HG03097 (cell line): Measurements from ENCODE around the gene COQ7.

ENCODE experiments used
- ATAC-seq: cut with Tn5 transposase; IDR thresholded peaks from one replicate; pipeline ENCODE4 v1.9.1; 2021; ENCODE audit not compliant: unreplicated experiment, low FRiP score

The COQ7 gene

DNA sequence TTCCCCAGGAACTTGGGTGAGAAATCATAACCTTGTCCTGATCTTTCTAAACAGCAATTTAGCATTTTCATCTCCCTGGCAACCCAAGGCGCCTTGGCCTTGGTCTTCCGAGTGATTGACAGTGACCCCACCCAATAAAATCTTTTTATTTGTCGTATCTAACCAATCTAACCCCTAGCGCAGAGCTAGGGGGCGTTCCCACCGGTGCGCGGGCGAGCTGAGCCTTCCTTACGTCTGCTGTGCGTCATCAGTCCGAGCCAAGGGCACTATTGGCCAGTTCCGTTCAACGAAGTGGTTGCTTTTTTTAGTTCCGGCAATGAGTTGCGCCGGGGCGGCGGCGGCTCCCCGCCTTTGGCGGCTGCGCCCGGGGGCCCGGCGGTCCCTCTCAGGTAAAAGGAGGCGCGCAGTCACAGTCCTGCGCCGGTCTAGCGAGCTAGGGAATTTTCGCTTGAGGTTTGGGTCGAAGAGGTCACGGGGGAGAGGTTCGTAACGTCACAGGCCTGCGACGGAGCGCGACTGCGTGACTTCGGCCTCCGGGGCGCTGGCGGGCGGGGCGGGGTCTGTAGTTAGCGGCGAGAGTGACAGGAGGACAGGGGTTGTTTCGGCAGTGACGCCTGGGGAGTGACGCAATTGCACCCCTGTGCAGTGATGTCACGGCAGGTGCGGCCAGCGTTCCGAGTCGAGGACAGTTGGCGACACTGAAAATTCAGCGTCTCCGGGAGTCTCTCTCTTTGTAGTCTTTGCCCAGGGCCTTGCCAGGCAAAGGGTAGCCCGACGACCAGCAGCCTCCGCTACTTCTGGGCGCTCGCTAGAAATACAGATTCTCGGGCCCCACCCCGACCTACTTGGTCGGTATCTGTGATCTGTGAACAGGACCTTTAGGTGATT, at the start of gene COQ7:
Gene COQ7, plus strand, starts transcription at position 266 of the 888 bp plus-strand sequence. Its CDS starts 51 bp downstream, at position 317.
- ATAC-seq = peak; percentile 85

DNA sequence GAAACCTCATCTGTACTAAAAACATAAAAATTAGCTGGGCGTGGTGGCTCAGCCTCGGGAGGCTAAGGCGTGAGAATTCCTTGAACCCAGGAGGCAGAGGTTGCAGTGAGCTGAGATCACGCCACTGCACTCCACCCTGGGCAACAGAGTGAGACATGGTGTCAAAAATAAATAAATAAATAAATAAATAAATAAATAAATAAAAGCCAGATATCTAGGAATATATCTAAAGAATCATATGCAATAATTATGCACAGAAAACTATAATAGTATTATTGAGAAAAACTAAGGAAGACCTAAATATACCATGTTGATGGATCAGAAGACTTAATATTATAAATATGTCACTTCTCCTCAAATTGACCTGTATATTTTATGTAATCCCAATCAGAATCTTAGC, 46.7 kb upstream of the COQ7 start:
- ATAC-seq = no peak

GRCh38 chr16:19021747-19022146, 45.7 kb upstream of the COQ7 start:
- no peak for ATAC-seq

GRCh38 chr16:19027416-19027815, 40.0 kb upstream of the COQ7 start:
- ATAC-seq = no peak

DNA sequence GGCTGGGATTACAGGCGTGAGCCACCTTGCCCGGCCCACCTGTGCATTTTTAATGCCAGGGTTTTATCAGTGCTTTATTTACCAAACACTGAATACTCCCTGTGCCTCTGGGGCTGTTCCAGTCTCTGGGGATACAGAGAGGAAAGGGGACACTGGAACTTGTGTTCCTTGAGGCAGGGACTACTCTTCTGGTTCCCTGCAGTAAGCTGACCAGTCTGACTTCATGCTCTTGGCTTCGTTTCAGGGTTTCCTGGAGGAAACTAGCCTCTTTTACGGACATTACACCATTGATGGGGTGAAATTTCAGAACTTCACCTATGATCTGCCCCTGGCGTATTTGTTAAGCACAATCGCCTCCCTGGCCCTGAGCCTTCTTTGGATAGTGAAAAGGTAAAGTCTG, 37.4 kb upstream of the COQ7 start:
- ATAC-seq = no peak

- no peak for ATAC-seq
These were observed 35.7 kb upstream of the COQ7 start for GRCh38 chr16:19031738-19032137.

- no peak for ATAC-seq
These were observed 33.7 kb upstream of the COQ7 start for GRCh38 chr16:19033761-19034160.

DNA sequence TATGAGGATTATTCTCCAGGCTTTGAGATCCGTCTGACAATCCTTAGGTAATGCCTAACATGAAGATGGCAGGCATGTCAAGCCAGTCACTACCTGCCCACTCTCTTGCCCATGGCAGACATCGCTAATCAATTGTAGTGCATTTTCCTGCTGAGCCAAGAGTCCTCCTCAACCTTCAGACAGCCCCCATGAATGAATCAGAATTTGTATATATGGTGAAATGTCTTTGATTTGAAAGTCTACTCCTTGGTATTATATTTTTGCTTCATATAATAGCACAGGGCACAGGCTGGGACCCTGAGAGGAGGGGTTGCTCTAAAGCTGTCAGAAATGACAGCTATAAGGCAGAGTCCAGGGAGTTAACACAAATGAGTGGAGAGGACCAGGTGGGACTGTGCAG, 27.0 kb upstream of the COQ7 start:
- ATAC-seq = no peak

DNA sequence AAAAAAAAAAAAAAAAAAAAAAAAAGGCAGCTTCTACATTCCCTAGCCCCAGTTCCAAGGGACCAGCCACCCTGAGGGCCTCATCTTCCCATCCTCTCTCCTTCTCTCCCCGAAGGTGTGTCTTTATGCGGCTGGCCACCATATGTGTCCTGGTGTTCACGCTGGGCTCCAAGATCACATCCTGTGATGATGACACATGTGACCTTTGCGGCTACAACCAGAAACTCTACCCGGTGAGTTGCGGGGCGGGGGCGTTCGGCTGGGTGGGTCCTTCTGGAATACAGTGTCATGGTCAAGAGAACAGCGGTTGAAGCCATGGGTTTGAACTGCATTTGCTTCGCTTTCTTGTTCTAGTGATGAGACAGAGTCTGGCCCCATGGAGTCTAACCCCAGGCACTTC, 22.6 kb upstream of the COQ7 start:
- no peak for ATAC-seq

DNA sequence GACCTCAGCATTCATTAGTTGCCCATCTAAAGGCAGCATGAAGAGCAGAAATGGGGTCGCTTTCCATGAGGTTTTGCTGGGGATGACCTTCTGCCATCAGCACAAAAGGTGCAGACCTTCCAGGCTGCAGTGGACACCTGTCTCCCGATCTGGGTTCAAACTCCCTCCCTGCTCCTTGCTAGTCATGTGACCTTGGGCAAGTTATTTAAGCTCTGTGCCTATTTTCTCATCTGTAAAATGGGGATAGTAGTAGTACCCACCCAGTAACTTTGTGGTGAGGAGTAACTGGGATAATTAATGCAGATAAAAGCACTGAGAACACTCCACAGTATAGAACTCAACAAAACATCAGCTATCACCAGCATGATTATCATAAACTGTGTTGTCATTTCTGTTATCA, 21.4 kb upstream of the COQ7 start:
- no peak for ATAC-seq

- ATAC-seq = no peak
These were observed 4.7 kb upstream of the COQ7 start for GRCh38 chr16:19062706-19063105.

DNA sequence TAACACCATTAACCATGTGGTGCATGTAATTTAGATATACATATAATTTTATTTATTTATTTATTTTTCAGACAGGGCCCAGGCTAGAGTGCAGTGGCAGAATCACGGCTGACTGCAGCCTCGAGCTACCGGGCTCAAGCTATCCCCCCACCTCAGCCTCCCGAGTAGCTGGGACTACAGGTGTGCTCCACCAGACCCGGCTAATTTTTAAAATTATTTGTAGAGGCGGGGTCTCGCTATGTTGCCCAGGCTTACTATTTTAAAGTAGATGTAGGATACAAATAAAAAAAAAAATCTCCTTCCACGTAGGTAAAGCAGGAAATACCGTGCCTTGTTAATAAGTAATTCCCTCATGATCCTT, 446 bp upstream of the COQ7 start:
- ATAC-seq = no peak

DNA sequence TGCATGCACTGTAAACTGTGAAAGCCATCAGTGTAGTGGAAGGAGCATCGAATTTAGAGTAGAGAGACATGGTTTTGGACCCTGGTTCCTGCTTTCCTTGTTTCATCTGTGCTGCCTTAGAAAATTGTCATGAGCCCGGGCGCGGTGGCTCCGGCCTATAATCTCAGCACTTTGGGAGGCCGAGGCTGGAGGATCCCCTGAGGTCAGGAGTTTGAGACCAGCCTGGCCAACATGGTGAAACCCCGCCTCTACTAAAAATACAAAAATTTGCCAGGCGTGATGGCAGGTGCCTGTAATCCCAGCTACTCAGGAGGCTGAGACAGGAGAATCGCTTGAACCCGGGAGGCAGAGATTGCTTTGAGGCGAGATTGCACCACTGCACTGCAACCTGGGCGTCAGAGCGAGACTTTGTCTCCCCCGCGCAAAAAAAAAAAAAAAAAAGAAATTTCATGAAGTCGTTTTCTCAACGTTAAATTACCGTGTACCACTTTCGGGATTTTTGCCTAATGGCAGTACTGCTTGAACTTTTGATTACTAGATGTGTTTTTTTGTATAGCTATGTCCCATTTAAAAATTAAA, 912 bp downstream of the COQ7 start:
- ATAC-seq = no peak

GRCh38 chr16:19071811-19072777, 4.7 kb downstream of the COQ7 start:
- ATAC-seq = no peak

GRCh38 chr16:19073344-19073743, 5.9 kb downstream of the COQ7 start:
- ATAC-seq = no peak

DNA sequence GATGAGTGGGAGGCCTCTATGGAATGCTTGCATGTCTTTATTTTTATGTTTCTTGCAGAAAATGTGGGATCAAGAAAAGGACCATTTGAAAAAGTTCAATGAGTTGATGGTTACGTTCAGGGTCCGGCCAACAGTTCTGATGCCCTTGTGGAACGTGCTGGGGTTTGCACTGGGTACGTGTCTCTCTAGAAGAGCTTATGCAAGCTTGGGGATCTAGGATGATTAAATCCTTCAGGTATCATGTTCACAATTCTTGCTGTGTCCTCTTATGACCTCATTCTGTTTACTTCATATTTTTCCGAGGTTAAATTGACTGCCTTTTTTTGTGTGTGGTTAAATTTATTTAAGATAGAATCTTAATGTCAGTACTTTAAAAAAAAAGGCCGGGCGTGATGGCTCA, 6.4 kb downstream of the COQ7 start:
- no peak for ATAC-seq

DNA sequence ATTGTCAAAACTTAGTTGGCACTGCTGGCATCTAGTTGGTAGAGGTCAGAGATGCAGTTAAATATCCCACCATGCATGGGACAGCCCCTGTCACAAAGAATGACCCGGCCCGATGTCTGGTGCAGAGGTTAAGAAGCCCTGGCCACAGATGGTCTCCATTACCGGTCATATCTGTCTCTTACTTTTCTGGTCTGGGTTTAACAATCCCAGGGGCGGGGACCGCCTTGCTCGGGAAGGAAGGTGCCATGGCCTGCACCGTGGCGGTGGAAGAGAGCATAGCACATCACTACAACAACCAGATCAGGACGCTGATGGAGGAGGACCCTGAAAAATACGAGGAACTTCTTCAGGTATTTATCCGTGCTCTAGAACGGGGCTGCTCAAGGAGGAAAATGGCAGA, 8.1 kb downstream of the COQ7 start:
- ATAC-seq = no peak

DNA sequence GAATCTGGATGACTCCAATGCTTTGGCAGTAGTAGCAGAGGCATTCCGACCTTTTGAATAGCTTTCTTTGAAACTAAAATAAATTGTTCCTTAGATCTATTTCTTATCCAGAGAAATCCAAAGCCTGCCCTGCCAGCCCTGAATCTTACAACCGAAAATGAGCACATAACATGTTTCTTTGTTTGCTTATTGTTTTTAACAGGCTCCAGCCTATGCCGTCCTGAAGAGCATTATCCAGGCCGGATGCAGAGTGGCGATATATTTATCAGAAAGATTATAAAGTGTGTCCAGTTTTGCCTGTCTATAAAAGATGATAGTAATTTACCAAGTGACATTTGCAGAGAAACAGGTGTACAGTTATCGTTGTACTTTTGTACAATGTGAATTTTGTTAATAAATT, 10.5 kb downstream of the COQ7 start:
- ATAC-seq = no peak

DNA sequence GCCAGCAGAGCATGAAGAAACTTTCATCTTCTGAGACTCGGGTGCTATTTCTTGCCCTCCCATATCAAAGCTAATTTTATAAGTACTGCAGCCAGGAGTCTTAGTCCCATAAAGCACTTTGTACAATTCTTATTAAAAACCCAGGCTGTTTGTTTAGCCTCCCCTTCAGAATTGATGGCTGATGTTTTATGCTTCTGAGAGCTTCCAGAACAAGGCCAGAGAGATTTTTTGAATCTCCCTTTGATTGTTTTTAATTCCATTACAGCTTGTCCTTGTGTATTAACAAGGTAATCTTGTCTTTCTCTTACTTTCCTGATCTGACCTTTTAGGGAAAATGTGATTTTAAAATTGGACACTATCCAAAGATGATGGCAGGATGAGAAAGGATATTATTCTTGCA, 16.3 kb downstream of the COQ7 start:
- no peak for ATAC-seq

DNA sequence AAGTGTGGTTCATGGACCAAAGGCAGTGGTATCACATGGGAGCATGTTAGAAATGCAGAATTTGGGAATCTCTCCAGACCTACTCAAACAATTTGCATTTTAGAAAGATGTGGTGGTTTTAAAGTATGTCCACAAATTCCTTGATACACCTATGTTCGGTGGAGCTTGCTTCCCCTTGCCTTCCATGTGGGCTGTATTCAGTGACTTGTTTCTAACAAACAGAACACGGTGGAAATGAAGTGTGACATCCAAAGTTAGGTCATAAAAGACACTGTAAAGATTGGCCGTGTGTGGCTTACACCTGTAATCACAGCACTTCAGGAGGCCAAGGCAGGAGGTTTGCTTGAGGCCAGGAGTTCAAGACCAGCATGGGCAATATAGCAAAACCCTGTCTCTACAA, 16.7 kb downstream of the COQ7 start:
- no peak for ATAC-seq

DNA sequence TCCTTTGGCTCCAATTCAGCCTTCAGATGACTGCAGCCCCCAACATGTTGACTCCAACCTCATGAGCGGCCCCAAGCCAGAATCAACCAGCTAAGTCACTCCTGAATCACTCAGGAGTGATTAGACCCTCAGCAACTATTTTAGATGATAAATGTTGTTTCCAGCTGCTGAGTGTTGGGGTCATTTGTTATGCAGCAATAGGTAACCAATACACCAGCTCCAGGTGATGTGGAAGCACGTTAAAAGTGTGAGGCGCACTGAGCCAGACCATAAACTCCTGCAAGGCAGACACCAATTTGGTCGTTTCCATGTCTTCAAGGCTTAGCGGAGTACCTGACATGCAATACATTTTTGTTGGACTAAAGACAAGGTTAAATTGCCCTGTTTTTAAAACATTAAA, 17.5 kb downstream of the COQ7 start:
- ATAC-seq = no peak
